Skeletal muscle satellite cell (primary cell): ENCODE measurements around the gene NRDE2.

Experiments
- H3K27me3 ChIP-seq: 2 replicates; pipeline ENCODE4 v1.7.0; 2013; ENCODE audit warnings: low read length; ENCODE audit not compliant: control insufficient read depth, insufficient read depth
- H3K36me3 ChIP-seq: 2 replicates; pipeline ENCODE4 v1.7.0; 2013; ENCODE audit warnings: mild to moderate bottlenecking, control low read depth, low read length; ENCODE audit not compliant: insufficient read depth
- H3K4me1 ChIP-seq: 2 replicates; pipeline ENCODE4 v1.7.0; 2013; ENCODE audit warnings: low read length; ENCODE audit not compliant: control insufficient read depth, insufficient read depth
- H3K4me2 ChIP-seq: 2 replicates; pipeline ENCODE4 v1.7.0; 2013; ENCODE audit warnings: mild to moderate bottlenecking, low read length
- H3K4me3 ChIP-seq: 2 replicates; pipeline ENCODE4 v1.7.0; 2013; ENCODE audit warnings: low read length
- H3K9ac ChIP-seq: 2 replicates; pipeline ENCODE4 v1.7.0; 2013; ENCODE audit warnings: mild to moderate bottlenecking, low read depth, low read length, moderate library complexity
- H3K9me3 ChIP-seq: replicated peaks from 2 replicates; pipeline ENCODE4 v1.7.0; 2013; ENCODE audit warnings: mild to moderate bottlenecking, control low read depth, low read length

Gene NRDE2

GRCh38 chr14:90291699-90292098 lies 40.0 kb downstream of the NRDE2 start:
- Histone ChIP-seq H3K36me3 (peaks cover 49% of the 10 kb centered on the region), H3K9me3 (no peaks in the 10 kb centered on the region), H3K9ac (no peak overlapping the region), H3K4me2 (no peak overlapping the region), H3K4me3 (no peak overlapping the region), H3K27me3 (no peaks in the 10 kb centered on the region), H3K4me1 (no peaks in the 10 kb centered on the region)

- no peaks in the 10 kb centered on the region for H3K4me1 ChIP-seq
- H3K4me2 ChIP-seq, result no peak overlapping the region
- H3K4me3 ChIP-seq, result no peak overlapping the region
- no peaks in the 10 kb centered on the region for H3K9me3 ChIP-seq
- H3K27me3 ChIP-seq, result no peaks in the 10 kb centered on the region
- no peak overlapping the region for H3K9ac ChIP-seq
- peaks cover 58% of the 10 kb centered on the region for H3K36me3 ChIP-seq
Observed at GRCh38 chr14:90290337-90291011, 41.3 kb downstream of the NRDE2 start.

- no peaks in the 10 kb centered on the region for H3K9me3 ChIP-seq
- H3K4me2 ChIP-seq, result no peak overlapping the region
- H3K9ac ChIP-seq, result no peak overlapping the region
- H3K4me3 ChIP-seq, result no peak overlapping the region
- peaks cover 48% of the 10 kb centered on the region for H3K36me3 ChIP-seq
- H3K27me3 ChIP-seq, result no peaks in the 10 kb centered on the region
- H3K4me1 ChIP-seq, result no peaks in the 10 kb centered on the region
Observed at GRCh38 chr14:90288651-90289355, 42.9 kb downstream of the NRDE2 start.

DNA sequence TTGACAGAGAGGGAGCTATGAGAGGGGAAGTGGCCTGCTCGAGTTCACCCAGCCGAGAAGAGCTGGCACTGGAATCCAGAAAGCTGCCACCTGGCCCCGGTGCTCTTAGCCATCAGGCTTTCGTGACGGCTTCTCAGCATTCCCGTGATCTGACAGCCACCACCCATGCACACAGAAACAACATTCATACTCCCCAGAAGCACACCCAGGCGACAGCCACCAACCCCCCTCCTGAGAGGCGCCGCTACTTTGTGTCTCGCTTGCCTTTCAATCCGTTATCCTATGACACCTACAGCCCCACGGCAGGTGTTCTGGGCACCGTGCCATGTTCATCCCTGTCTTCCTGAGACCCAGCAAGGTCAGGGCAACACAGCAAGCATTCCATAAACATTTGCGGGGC lies 44.0 kb downstream of the NRDE2 start:
- Histone ChIP-seq H3K4me1 (no peaks in the 10 kb centered on the region), H3K4me3 (no peak overlapping the region), H3K36me3 (peaks cover 47% of the 10 kb centered on the region), H3K27me3 (no peaks in the 10 kb centered on the region), H3K4me2 (no peak overlapping the region), H3K9me3 (no peaks in the 10 kb centered on the region), H3K9ac (no peak overlapping the region)

DNA sequence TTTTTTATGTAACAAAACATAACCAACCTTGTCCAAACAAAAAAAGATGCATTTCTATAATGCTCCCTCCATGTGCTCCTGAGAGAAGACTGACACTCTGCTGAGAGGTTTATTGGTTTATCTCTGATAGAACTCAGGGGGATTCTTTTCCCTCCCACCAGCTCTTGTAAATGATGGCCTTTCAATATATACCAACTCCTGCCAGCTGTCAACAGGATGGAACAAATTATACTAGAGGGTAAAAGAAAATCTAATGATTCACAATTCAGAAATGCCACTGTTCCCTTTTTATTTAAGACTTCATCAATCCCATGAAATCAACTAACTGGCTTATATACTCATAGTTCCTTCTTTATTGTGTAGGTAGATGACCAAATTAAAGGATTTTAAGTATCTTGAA lies 50.0 kb downstream of the NRDE2 start:
- Histone ChIP-seq H3K4me1 (peaks cover 25% of the 10 kb centered on the region), H3K9ac (peak overlapping the region; percentile 42), H3K36me3 (peaks cover 28% of the 10 kb centered on the region), H3K27me3 (no peaks in the 10 kb centered on the region), H3K4me3 (peak overlapping the region; percentile 8), H3K9me3 (no peaks in the 10 kb centered on the region), H3K4me2 (peak overlapping the region; percentile 67)

DNA sequence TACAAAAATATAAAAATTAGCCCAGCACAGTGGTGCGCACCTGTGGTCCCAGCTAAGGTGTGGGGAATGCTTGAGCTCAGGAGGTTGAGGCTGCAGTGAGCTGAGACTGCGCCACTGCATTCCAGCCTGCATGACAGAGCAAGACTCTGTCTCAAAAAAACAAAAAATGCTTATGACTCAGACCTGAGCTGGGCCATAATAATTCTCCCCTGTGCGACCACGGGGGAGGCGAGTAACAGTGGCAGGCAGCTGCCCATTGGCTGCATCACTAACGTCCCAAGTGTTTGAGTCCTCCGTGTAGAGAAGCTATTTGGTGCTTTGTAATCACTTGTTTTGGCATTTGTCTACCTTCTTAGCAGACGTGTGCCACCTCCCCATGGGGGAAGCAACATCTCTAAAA lies 50.5 kb downstream of the NRDE2 start:
- Histone ChIP-seq H3K9ac (peak overlapping the region; percentile 42), H3K4me2 (peak overlapping the region; percentile 67), H3K36me3 (peaks cover 24% of the 10 kb centered on the region), H3K4me3 (peak overlapping the region; percentile 8), H3K9me3 (no peaks in the 10 kb centered on the region), H3K27me3 (no peaks in the 10 kb centered on the region), H3K4me1 (peaks cover 30% of the 10 kb centered on the region)

- Histone ChIP-seq H3K4me2 (no peak overlapping the region), H3K9ac (no peak overlapping the region), H3K4me1 (peaks cover 40% of the 10 kb centered on the region), H3K36me3 (peaks cover 18% of the 10 kb centered on the region), H3K9me3 (no peaks in the 10 kb centered on the region), H3K4me3 (no peak overlapping the region), H3K27me3 (no peaks in the 10 kb centered on the region)
Observed at GRCh38 chr14:90280096-90280495, 51.6 kb downstream of the NRDE2 start.

- peaks cover 26% of the 10 kb centered on the region for H3K36me3 ChIP-seq
- no peaks in the 10 kb centered on the region for H3K9me3 ChIP-seq
- no peaks in the 10 kb centered on the region for H3K27me3 ChIP-seq
Observed at GRCh38 chr14:90278199-90279175, 53.3 kb downstream of the NRDE2 start.

GRCh38 chr14:90277581-90278198 lies 54.1 kb downstream of the NRDE2 start:
- Histone ChIP-seq H3K36me3 (peaks cover 32% of the 10 kb centered on the region), H3K9ac (no peak overlapping the region), H3K4me1 (peaks cover 49% of the 10 kb centered on the region), H3K4me3 (no peak overlapping the region), H3K27me3 (no peaks in the 10 kb centered on the region), H3K4me2 (no peak overlapping the region), H3K9me3 (no peaks in the 10 kb centered on the region)

More at GRCh38 chr14:90278199-90279175, 53.3 kb downstream of the NRDE2 start:
- no peak overlapping the region for H3K4me2 ChIP-seq
- H3K4me1 ChIP-seq, result peaks cover 49% of the 10 kb centered on the region
- H3K4me3 ChIP-seq, result no peak overlapping the region
- H3K9ac ChIP-seq, result no peak overlapping the region

GRCh38 chr14:90276646-90277367 lies 54.9 kb downstream of the NRDE2 start:
- peaks cover 35% of the 10 kb centered on the region for H3K36me3 ChIP-seq
- H3K9ac ChIP-seq, result no peak overlapping the region
- no peaks in the 10 kb centered on the region for H3K27me3 ChIP-seq

More at GRCh38 chr14:90276646-90277367, 54.9 kb downstream of the NRDE2 start:
- no peaks in the 10 kb centered on the region for H3K9me3 ChIP-seq
- H3K4me2 ChIP-seq, result no peak overlapping the region
- peaks cover 43% of the 10 kb centered on the region for H3K4me1 ChIP-seq
- no peak overlapping the region for H3K4me3 ChIP-seq
